Stimulated activated CD4-positive, alpha-beta T cell treated with anti-CD3 and anti-CD28 coated beads, Interleukin-1b, Interleukin-23, amount 100 ng/mL, for 48 hours (primary cell): Measurements from ENCODE around the gene ITPK1.

Experiments used
- DNase-seq: peaks from one replicate; pipeline ENCODE4 v3.0.0-alpha.2; 2020

ITPK1 gene

GRCh38 chr14:92931681-92932447 lies 183.9 kb downstream of the ITPK1 start:
- DNase-seq: no peak

- DNase-seq: no peak
Observed at GRCh38 chr14:92930737-92931602, 184.8 kb downstream of the ITPK1 start.

GRCh38 chr14:92929689-92930608 lies 185.8 kb downstream of the ITPK1 start:
- no peak for DNase-seq

DNA sequence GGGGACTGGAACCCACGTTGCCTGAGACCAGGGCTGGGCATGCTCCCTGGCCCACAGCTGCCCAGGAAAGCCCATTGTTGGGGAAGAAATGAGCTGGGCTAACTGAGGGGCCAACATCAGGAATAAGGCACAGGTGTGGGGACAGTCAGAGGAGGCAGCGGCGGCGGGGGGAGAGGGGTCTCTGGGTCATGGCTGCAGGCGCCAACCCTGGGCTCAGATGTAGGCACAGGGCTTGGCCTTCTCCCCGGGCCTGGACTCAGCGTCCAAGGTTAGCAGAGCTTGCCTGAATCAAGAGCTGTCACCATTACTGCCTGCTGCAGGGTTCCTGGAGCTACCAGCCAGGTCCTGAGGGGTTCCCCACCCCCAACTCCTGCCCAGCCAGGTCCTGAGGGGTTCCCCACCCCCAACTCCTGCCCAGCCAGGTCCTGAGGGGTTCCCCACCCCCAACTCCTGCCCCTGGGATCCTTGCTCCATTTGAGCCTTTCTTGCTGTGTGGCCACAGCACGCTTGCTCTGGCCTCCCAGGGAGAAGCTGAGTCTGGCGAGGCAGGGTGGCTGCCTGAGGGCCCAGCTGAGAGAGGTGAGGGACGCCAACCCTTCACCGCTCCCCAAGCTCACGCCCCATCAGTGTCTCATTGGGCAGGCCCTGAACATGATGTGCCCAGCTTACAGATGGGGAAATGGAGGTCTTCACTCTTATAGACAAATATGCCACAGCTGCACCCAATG lies 186.6 kb downstream of the ITPK1 start:
- DNase-seq: no peak

- DNase-seq: no peak
Observed at GRCh38 chr14:92928258-92928629, 187.5 kb downstream of the ITPK1 start.

DNA sequence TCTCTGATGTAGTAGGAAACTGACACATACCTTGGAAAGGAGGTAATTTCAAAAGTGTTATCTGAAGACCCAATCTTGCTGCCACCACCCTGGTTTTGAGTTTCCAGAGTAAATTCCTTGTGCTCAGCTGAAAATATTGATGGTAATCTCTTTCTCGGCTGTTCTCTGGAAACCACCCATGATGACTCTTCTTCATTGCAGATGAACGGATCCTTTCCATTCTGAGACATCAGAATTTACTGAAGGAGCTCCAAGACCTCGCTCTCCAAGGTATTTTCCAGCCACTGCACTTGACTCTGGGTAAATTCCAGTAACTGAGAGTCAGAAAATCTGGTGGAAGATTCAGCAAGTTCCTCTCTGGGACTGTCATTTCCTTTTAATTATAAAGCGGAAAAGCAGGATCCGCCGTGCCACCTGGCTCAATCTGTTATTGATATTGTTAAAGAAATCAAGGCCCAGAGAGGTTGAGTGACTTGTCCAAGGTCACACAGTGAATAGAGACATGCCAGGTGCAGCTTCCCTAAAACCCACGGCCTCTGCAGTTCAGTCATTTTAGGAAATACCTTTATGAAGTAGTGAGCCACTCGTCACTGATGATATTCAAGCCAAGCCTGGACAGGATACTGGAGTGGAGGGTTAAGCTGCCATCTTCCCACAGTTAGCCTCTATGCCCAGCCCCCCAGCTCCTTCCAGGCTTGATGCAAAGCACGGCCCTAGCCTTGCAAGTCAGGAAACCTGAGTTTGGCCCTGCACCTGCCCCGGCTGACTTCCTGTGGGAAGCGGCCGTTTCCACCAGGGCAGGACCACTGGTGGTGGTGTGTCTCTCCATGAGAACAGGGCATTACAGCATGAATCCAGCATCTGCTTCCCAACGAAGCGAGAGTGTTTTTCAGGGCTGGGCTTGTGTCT lies 188.1 kb downstream of the ITPK1 start:
- no peak for DNase-seq

DNA sequence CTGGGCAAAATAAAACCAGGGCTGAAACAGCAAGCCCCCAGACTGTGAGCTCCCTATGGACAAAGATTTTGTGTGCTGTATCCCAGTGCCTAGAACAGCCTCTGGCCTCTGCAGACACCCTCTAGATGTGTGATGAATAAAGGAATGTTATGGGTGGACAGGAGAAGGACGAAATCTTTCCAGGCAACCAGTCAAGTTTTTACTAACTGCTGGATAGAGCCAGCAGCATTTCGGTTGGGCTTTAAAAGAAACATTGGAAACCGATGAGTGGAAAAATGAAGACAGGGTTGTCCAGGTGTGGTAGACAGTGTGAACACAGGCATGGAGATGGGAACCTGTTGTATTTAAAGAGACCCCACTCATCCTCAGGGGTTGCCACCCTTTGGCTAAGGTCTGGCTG lies 188.8 kb downstream of the ITPK1 start:
- DNase-seq: no peak

GRCh38 chr14:92926180-92926845 lies 189.4 kb downstream of the ITPK1 start:
- DNase-seq: no peak

GRCh38 chr14:92925446-92925845 lies 190.3 kb downstream of the ITPK1 start:
- DNase-seq: no peak

- DNase-seq: no peak
Observed at GRCh38 chr14:92924247-92924646, 191.5 kb downstream of the ITPK1 start.

DNA sequence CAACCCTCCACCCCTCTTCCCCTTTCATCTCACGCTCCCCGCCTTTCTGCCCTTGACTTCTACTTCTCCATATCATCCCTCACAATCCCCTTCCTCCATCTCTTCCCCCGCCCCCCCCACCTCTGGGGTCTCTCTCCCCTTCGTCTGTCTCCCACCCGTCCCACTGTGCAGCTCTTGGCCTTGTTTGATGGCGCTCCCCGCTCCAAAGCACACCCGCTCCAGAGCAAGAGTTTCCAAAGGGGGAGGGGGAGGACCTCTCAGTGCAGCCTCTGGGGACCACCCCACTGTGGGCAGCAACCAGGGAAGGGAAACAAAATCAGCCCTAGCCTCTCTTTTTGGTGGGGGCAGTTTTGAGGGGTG lies 192.0 kb downstream of the ITPK1 start:
- DNase-seq: no peak

- peak; percentile 36 for DNase-seq
Observed at GRCh38 chr14:92922883-92923743, 192.6 kb downstream of the ITPK1 start, which contains the start of gene CHGA. Gene CHGA, plus strand, starts transcription at chr14:92923150. Its CDS starts 210 bp downstream, at chr14:92923360.

DNA sequence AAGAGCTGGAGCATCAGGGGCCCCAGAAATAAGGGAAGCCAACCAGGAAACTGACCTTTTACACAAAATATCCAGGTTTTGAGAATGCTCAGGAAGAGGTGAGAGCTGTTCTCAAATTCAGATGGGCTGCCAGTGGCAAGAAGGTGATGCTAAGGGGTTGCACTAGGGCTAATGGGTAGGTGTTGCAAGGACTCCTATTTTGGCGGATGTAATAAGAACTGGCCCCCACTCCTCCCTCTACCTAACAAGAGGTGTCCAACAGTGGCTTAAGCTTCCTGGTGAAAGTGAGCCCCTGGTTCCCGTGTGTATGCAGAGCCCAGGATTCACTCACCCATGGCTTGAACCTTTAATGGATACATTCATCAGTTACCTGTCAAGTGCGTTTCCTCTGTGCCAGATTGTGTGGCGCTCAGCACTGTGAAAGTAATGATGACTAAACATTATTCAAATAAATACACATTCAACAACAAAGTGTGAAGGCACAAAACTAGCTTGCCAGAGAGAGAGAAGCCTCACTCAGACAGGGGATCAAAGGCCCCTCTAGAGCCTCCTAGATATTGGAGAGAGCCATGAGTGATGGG lies 193.5 kb downstream of the ITPK1 start:
- no peak for DNase-seq

DNA sequence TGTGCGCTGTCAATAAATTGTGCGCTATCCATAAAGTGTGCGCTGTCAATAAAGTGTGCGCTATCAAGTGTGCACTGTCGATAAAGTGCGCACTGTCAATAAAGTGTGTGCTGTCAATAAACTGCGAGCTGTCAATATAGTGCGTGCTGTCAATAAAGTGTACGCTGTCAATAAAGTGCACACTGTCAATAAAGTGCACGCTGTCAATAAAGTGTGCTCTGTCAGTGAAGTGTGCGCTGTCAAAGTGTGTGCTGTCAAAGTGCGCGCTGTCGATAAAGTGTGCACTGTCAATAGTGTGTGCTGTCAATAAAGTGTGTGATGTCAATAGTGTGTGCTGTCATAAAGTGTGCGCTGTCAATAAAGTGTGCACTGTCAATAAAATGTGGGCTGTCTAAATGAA lies 195.7 kb downstream of the ITPK1 start:
- DNase-seq: no peak

- no peak for DNase-seq
Observed at GRCh38 chr14:92917956-92918355, 197.8 kb downstream of the ITPK1 start.

DNA sequence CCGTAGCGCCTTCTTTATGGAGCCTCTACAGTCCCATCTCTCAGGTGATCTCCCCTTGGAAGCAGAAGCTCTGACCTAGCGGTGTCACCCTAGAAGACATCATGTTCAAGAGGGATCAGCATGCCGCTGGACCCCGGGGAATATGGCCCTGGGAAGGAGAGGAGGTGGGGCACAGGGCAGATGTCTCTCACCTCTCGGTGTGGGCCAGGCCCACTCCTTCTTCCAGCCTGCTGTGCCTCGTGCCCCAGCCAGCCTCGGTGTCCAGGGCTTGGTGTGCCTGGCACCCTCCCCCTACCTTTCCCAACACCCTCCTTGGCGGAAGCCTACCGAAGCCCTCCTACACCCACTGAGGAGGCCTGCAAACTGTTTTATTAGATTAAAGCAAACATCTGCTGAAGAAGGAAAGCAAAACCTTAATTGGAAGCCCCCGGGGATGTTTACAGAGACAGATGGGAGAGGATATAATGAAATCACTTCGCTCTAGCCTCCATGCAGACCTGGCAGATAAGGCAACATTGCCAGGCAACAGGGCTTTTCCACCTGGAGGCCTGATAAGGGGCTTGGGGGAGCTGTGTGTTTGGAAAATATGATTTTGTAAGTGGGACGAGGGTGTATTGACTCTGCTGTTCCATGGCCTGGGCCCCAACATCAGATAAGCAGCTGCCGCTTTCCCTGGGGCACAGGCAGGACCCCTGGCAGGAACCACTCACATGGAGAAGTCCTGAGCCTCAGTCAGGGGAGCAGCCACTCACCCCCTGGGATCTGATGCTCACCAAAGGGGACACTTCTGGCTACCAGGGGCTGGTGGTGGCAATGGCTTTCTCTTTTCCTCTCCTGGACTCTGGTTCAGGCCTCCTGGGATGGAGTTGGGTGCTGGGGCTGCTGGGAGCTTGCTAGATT lies 198.4 kb downstream of the ITPK1 start:
- no peak for DNase-seq

- DNase-seq: no peak
Observed at GRCh38 chr14:92916201-92916600, 199.5 kb downstream of the ITPK1 start.

GRCh38 chr14:92914087-92914656 lies 201.6 kb downstream of the ITPK1 start:
- DNase-seq: peak; percentile 42
